Adipocyte (in vitro differentiated cells): ENCODE measurements around the gene ADAMTS18.
"Not testable (repeated sequence)": the region's sequence is repeated elsewhere in the genome, so short reads cannot be mapped to it uniquely, and the experiment has no call there.

Source experiments
- DNase-seq: peaks from one replicate; pipeline ENCODE4 v3.0.0-alpha.2; 2015; ENCODE audit warnings: low read depth
- H3K27me3 ChIP-seq: replicated peaks from 2 replicates; pipeline ENCODE4 v1.7.0; 2013; ENCODE audit warnings: mild to moderate bottlenecking, low read length, moderate library complexity; ENCODE audit not compliant: control insufficient read depth, insufficient read depth
- H3K36me3 ChIP-seq: 2 replicates; pipeline ENCODE4 v1.7.0; 2013; ENCODE audit warnings: low read length, mild to moderate bottlenecking, moderate library complexity; ENCODE audit not compliant: control insufficient read depth, insufficient read depth, severe bottlenecking
- H3K4me1 ChIP-seq: 2 replicates; pipeline ENCODE4 v1.7.0; 2013; ENCODE audit warnings: mild to moderate bottlenecking, low read length, moderate library complexity; ENCODE audit not compliant: control insufficient read depth, insufficient read depth
- H3K4me3 ChIP-seq: 2 replicates; pipeline ENCODE4 v1.7.0; 2013; ENCODE audit warnings: mild to moderate bottlenecking, low read length, moderate library complexity
- H3K9ac ChIP-seq: 2 replicates; pipeline ENCODE4 v1.7.0; 2013; ENCODE audit warnings: mild to moderate bottlenecking, low read length, moderate library complexity
- H3K9me3 ChIP-seq: 2 replicates; pipeline ENCODE4 v1.7.0; 2013; ENCODE audit warnings: mild to moderate bottlenecking, low read length, moderate library complexity; ENCODE audit not compliant: control insufficient read depth

ADAMTS18 gene

DNA sequence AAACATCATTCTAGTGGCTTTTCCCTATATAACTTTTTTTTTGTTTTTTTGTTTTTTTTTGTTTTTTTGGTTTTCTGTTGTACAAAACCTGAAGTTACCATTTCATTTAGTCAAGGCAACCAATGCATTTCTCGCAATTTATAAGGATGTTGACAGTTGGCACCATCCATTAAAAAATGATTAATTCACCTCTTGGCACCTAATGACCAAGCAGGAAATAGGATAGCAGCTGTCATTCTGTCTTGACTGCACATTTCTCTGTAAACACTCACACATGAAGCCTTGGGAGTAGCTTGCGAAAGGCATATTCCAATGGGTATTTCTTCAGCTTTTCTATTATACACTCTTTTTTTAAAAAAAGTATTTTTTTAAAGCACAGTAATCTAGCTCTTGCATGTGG lies 158.2 kb downstream of the ADAMTS18 start:
- Histone ChIP-seq H3K36me3 (no peaks in the 10 kb centered on the region), H3K4me3 (no peak overlapping the region), H3K9me3 (no peaks in the 10 kb centered on the region), H3K4me1 (peaks cover 20% of the 10 kb centered on the region), H3K27me3 (no peaks in the 10 kb centered on the region), H3K9ac (peak overlapping the region; percentile 79)
- DNase-seq, result no peak

DNA sequence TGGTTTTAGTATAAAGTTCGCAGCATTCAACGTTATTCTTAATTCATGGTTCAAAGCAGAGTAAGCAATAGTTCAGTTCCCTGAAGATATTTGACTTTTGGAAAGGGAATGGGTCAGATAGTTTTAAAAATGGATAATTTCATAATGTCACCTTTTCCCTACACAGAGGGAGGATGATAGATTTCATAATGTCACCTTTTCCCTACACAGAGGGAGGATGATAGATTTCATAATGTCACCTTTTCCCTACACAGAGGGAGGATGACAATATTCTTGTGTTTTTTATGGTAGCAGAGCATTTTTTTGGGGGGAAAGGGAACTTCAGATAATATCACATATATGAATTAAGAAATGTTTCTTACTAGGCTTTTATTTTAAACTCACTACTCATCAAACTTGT lies 159.5 kb downstream of the ADAMTS18 start:
- DNase-seq, H3K27me3 ChIP-seq: not testable (repeated sequence)

DNA sequence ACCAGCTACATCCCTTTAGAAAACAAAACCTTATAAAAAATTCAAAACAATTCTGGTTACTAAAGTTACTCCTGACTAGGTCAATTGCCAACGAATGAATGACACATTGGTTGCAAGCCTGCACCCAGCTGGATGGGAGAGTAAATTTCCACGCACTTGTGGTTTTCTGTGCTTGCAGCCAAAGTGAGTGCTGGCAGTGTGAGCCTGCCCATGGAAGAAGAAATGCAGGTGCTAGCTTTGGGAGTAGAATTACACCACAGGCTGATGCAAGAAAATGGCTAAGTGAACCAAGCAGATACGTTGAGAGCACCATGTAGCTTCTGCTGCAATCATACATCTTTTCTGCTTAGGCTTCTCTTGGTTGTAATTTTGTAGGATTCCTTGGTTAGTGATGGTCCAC lies 161.0 kb downstream of the ADAMTS18 start:
- Histone ChIP-seq H3K9me3 (peaks cover 8% of the 10 kb centered on the region), H3K4me1 (peaks cover 20% of the 10 kb centered on the region), H3K27me3 (no peaks in the 10 kb centered on the region), H3K9ac (peak overlapping the region; percentile 49), H3K4me3 (no peak overlapping the region), H3K36me3 (no peaks in the 10 kb centered on the region)
- no peak for DNase-seq

More for the DNA sequence above, 159.5 kb downstream of the ADAMTS18 start:
- not testable (repeated sequence) for H3K36me3 ChIP-seq, H3K9me3 ChIP-seq, H3K4me3 ChIP-seq
- peak overlapping the region; percentile 64 for H3K9ac ChIP-seq
- peaks cover 20% of the 10 kb centered on the region for H3K4me1 ChIP-seq

DNA sequence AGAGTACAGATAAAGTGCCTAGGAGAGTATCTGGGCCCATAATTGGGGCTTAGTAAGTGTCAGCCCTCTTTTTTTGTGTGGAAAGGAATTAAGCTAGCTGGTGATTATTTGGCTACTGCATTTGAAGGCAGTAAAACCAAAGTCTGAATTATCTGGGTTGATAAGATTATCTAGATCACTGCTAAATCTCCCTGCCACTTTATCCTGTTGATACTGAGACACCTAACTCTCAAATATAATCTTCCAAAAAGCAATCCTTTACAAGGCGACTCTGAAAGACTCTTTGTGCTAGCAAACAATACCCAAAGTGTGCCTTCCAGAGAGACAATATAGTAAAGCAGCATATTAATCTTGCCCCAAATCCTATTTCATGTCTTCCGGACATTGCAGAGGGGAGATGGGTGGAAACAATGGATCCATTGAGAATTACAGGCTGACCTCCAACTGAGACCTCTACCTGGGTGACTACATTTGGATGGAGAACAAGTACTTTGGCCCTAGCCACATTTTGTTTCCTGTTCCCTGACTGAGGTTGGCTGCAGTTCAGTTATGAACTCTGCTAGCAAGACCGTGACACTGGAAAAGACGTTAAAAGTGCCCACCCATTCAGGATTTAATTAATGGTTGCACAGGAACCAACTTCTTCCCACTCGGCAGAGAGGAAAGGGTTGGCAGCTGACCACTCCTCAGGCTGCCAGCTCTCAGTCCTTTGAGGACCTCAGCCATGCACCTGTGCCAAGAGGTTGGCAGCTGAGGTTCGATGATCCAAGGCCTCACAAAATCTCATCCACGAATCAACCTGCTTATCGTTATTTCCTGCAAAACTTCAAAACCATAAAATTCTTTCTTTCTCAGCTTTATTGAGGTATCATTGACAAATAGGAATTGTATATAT lies 163.1 kb downstream of the ADAMTS18 start:
- H3K36me3 ChIP-seq, result no peaks in the 10 kb centered on the region
- no peak for DNase-seq
- H3K9me3 ChIP-seq, result peaks cover 8% of the 10 kb centered on the region
- no peaks in the 10 kb centered on the region for H3K27me3 ChIP-seq
- H3K4me1 ChIP-seq, result peaks cover 11% of the 10 kb centered on the region
- H3K9ac ChIP-seq, result no peak overlapping the region
- no peak overlapping the region for H3K4me3 ChIP-seq

DNA sequence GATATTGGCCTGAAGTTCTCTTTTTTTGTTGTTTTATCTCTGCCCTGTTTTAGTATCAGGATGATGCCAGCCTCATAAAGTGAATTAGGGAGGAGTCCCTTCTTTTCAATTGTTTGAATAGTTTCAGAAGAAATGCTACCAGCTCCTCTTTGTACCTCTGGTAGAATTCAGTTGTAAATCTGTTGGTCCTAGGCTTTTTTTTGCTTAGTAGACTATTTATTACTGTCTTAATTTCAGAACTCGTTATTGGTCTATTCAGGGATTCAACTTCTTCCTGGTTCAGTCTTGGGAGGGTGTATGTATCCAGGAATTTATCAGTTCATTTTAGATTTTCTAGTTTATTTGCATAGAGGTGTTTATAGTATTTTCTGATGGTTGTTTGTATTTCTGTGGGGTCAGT lies 168.6 kb downstream of the ADAMTS18 start:
- not testable (repeated sequence) for H3K9me3 ChIP-seq, H3K27me3 ChIP-seq, H3K36me3 ChIP-seq, H3K4me3 ChIP-seq, H3K9ac ChIP-seq, DNase-seq, H3K4me1 ChIP-seq

DNA sequence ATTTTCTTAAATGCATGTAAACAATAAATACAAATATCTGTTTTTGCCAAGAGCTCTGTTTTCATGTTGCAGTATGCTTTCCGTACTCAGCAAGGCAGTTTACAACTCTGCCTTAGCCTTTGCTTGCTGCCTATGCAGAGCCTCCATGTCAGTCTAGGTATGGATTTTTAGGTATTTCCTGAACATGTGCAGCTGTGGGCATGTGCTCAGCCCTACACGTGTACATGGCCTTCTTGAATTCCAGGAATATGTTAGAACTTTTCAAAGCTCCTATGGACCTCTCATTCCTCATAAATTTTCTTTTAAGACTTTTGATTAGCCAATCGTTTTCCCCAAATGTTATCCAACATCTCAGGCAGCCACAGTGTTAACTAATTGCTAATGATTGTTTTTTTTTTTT lies 171.9 kb downstream of the ADAMTS18 start:
- no peak for DNase-seq
- no peaks in the 10 kb centered on the region for H3K9me3 ChIP-seq
- no peaks in the 10 kb centered on the region for H3K27me3 ChIP-seq
- no peaks in the 10 kb centered on the region for H3K36me3 ChIP-seq
- H3K4me1 ChIP-seq, result no peaks in the 10 kb centered on the region
- no peak overlapping the region for H3K4me3 ChIP-seq
- H3K9ac ChIP-seq, result no peak overlapping the region

DNA sequence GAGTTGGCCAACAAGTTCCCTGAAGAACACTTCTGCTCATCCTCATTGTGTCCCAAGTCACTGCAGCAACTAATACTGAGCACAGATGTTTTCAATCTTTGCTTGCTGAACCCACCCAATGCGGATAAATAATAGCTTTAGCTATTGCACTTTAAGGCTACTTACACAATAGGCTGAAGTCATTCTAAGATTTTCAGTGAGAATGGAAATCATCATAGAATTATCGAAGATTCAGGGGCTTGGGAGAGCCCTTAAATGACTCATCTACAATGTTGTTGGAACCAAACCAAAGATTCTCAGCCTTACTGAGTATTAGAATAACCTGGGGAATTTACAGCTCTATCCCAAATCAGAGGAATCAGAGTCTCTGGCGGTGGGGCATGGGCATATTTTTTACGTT lies 184.4 kb downstream of the ADAMTS18 start:
- Histone ChIP-seq H3K9me3 (no peaks in the 10 kb centered on the region), H3K27me3 (no peaks in the 10 kb centered on the region), H3K9ac (no peak overlapping the region), H3K36me3 (no peaks in the 10 kb centered on the region), H3K4me3 (no peak overlapping the region), H3K4me1 (peaks cover 13% of the 10 kb centered on the region)
- no peak for DNase-seq

DNA sequence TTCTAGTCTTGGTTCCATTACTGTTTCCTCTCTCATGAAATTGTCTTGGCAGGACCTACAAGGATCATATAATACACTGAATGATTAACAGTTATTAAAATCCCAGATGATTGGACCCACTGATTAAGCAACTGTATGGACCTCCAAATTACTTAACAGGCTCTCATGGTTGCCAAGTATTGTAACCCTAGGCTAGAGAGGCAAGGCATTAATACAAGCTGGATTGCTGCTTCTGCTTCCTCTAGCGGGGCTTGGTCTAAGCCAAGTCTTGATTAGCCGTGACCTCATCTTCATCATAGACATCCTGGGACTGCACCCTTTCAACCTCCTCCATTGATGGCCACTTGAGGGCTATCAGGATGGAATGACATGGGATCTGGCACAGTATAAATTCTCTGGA lies 188.7 kb downstream of the ADAMTS18 start:
- H3K9me3 ChIP-seq, result no peaks in the 10 kb centered on the region
- no peak for DNase-seq
- no peak overlapping the region for H3K9ac ChIP-seq
- H3K4me1 ChIP-seq, result peaks cover 13% of the 10 kb centered on the region
- H3K27me3 ChIP-seq, result no peaks in the 10 kb centered on the region
- H3K36me3 ChIP-seq, result no peaks in the 10 kb centered on the region
- H3K4me3 ChIP-seq, result no peak overlapping the region

DNA sequence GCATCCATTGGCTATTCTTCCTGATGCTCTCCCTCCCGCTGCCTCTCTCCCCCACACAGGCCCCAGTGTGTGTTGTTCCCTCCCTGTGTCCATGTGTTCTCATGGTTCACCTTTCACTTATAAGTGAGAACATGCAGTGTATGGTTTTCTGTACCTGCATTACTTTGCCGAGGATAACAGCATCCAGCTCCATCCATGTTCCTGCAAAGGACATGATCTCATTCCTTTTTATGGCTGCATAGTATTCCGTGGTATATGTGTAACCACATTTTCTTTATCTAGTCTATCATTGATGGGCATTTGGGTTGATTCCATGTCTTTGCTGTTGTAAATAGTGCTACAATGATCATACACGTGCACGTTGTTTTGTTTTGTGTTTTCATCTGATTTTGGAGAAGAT lies 192.4 kb downstream of the ADAMTS18 start:
- H3K4me1 ChIP-seq, H3K9ac ChIP-seq, H3K4me3 ChIP-seq, H3K36me3 ChIP-seq, H3K9me3 ChIP-seq, DNase-seq, H3K27me3 ChIP-seq: not testable (repeated sequence)

DNA sequence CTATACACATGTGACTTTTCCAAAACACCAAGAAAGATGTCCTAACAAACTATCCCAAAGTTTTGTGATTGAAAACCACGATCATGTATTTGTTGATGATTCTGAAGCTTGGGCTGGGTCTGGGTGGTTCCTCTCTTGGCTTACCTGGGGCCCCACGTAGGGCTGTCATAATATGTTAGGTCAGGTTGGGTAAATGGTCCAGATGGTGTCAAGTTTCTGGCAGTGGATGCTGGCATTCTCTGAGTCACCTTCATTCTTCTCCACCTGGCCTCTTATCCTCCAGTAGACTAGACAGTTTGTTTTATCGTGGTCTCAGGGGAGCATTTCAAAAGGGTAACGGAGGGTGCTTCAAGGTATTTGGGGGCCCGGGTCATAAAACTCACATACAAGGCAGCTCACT lies 196.2 kb downstream of the ADAMTS18 start:
- H3K4me3 ChIP-seq, result no peak overlapping the region
- no peak for DNase-seq
- H3K9me3 ChIP-seq, result no peaks in the 10 kb centered on the region
- no peaks in the 10 kb centered on the region for H3K36me3 ChIP-seq
- H3K9ac ChIP-seq, result no peak overlapping the region
- H3K4me1 ChIP-seq, result peaks cover 4% of the 10 kb centered on the region
- H3K27me3 ChIP-seq, result no peaks in the 10 kb centered on the region

DNA sequence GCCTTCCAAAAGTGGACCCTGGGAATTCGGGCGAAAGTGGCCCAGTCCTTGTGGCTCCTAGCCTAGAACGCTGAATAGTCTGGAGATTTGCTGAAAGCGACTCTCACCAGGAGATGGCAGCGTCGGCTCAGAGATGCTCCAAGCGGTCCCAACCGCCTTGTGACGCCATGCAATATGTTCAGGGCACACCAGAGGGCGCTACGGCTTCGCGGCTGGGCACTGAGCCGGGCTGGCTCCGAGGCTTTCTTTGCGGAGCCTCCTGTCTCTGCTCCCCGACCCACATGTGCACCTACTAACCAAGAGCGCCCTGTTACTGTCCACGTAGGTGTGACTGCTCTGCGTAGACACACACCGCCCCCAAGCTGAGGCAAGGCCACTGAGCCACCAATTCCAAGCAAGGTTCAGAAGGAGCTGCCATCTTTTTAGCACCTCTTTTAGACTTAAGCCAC lies 198.7 kb downstream of the ADAMTS18 start:
- Histone ChIP-seq H3K9ac (peak overlapping the region; percentile 35), H3K9me3 (no peaks in the 10 kb centered on the region), H3K4me3 (peak overlapping the region; percentile 45), H3K27me3 (no peaks in the 10 kb centered on the region), H3K36me3 (no peaks in the 10 kb centered on the region), H3K4me1 (peaks cover 4% of the 10 kb centered on the region)
- peak; percentile 94 for DNase-seq

DNA sequence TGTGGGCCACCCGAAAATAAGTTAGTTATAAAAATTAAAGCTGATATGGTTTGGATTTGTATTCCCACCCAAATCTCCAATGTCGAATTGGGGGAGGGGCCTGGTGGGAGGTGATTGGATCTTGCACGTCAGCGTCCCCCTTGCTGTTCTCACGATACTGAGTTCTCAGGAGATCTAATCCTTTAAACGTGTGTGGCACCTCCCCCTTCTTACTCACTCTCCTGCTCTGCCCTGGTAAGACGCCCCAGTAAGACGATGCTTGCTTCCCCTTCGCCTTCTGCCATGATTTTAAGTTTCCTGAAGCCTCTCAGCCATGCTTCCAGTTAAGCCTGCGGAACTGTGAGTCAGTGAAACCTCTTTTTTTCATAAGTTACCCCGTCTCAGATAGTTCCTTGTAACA lies 200.2 kb downstream of the ADAMTS18 start:
- DNase-seq, result no peak
- no peaks in the 10 kb centered on the region for H3K9me3 ChIP-seq
- no peaks in the 10 kb centered on the region for H3K27me3 ChIP-seq
- H3K4me3 ChIP-seq, result no peak overlapping the region
- H3K9ac ChIP-seq, result no peak overlapping the region
- H3K36me3 ChIP-seq, result no peaks in the 10 kb centered on the region
- peaks cover 4% of the 10 kb centered on the region for H3K4me1 ChIP-seq
